Right lobe of liver (tissue), 4 donors: Measurements from ENCODE around the gene APMAP.

ENCODE experiments used
- POLR2A ChIP-seq: fragments of 450-650 bp; IDR thresholded peaks from one replicate; pipeline ENCODE4 v1.6.1; 2017; ENCODE audit warnings: antibody characterized with exemption, mild to moderate bottlenecking
- TF ChIP-seq, protein P1 (sequence below), 4 donors: fragments of 200-600 bp in 3 of 4; fragments of 450-650 bp in 1 of 4; IDR thresholded peaks; one replicate each; pipeline versions ENCODE4 v1.5.1 to v1.8.0; 2016 to 2022; ENCODE audit warnings: antibody characterized with exemption in 4 of 4, mild to moderate bottlenecking in 2 of 4
- donor health status: DM: no; HTN: no; CAD: no.
- donor health status: DM: no; HTN: no; CAD: no.
- donor health status: DM: no; HTN: yes; CAD: no.

DNA sequence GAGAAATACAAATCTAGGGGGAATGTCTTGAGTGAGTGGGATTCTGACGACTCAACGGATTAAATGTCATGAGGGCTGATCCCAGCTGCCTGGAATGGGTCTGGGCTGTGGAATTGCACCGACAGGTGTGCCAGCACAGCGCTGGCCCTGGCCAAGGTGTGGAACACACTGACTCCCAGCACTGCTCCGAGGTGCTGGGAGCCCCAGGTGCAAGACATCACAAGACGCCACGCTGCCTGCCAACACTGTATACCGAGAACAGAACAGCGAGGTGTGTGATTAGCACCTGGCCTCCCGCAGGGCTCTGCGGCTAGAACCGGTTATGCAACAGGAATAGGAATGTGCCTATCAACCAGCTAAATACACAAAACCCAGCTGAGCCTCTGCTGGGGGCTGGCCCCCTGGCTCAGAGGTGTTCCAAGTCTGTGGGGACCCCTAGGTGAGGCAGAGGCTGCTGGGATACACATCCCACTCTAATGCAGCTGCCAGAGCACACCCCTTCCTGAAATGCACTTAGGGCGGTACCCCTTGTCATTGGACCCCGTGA lies 24.8 kb upstream of the APMAP start:
- TF ChIP-seq, protein P1, sequence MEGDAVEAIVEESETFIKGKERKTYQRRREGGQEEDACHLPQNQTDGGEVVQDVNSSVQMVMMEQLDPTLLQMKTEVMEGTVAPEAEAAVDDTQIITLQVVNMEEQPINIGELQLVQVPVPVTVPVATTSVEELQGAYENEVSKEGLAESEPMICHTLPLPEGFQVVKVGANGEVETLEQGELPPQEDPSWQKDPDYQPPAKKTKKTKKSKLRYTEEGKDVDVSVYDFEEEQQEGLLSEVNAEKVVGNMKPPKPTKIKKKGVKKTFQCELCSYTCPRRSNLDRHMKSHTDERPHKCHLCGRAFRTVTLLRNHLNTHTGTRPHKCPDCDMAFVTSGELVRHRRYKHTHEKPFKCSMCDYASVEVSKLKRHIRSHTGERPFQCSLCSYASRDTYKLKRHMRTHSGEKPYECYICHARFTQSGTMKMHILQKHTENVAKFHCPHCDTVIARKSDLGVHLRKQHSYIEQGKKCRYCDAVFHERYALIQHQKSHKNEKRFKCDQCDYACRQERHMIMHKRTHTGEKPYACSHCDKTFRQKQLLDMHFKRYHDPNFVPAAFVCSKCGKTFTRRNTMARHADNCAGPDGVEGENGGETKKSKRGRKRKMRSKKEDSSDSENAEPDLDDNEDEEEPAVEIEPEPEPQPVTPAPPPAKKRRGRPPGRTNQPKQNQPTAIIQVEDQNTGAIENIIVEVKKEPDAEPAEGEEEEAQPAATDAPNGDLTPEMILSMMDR (IDR thresholded peaks at IDR 0.05), result no peak
- no peak for TF ChIP-seq POLR2A
